Right lobe of liver (tissue), 4 donors: ENCODE data around the gene EXOC4.

Experiments used
- CTCF ChIP-seq, 4 donors: fragments of 200-600 bp in 3 of 4; fragments of 450-650 bp in 1 of 4; IDR thresholded peaks; one replicate each; pipeline versions ENCODE4 v1.5.1 to v1.8.0; 2016 to 2022; ENCODE audit warnings: antibody characterized with exemption in 4 of 4, mild to moderate bottlenecking in 2 of 4
- POLR2A ChIP-seq: fragments of 450-650 bp; IDR thresholded peaks from one replicate; pipeline ENCODE4 v1.6.1; 2017; ENCODE audit warnings: antibody characterized with exemption, mild to moderate bottlenecking
- donor health status: DM: no; HTN: no; CAD: no.
- donor health status: DM: no; HTN: no; CAD: no.
- donor health status: DM: no; HTN: yes; CAD: no.

- TF ChIP-seq CTCF (IDR thresholded peaks at IDR 0.05) (no peak), POLR2A (no peak)
Observed at GRCh38 chr7:133234961-133235875, 17.7 kb upstream of the EXOC4 start.
